Activated T-cell treated with anti-CD3 and anti-CD28 coated beads for 24 hours (primary cell): ENCODE measurements around the gene PET100.

Source experiments
- DNase-seq: peaks from one replicate; pipeline ENCODE4 v3.0.0-alpha.2; 2020; ENCODE audit warnings: low read depth

PET100 gene

DNA sequence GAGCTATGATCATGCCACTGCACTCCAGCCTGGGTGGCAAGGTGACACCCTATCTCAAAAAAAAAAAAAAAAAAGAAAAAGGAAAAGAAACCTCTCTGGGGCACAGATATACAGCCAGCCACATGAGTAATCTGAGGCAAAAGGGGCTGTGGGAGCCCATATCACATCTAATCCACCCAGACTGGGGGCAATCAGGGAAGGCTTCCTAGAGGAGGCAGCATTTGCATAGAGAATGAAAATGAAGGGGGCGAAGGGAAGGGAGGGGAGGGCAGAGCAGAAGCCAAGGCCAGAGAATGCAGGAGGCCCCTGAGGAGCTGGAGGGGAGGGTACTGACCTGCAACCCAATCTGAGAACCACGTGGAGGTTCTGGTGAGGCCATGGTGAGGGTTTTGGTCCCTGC, 20.6 kb downstream of the PET100 start:
- DNase-seq: no peak

- DNase-seq: peak; percentile 77
These were observed 22.6 kb downstream of the PET100 start for GRCh38 chr19:7652061-7652641.

DNA sequence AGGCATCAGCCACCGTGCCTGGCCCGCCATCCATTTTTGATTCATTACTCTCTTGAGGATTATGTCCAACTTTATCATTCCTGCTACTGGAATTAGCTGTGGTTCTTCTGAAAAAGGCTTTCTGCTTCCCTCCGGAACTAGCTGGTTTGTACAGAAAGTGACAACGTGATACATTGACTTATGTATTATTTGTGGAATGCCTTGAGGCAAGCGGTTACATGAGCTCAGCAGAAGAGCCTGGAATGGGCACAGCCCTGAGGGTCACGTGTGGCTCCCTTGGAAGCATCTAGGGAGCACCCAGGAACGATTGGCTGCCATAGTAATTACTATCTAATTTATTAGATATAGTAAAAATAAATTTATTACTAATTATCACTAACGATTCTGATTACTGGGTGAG, 24.8 kb downstream of the PET100 start:
- no peak for DNase-seq

DNA sequence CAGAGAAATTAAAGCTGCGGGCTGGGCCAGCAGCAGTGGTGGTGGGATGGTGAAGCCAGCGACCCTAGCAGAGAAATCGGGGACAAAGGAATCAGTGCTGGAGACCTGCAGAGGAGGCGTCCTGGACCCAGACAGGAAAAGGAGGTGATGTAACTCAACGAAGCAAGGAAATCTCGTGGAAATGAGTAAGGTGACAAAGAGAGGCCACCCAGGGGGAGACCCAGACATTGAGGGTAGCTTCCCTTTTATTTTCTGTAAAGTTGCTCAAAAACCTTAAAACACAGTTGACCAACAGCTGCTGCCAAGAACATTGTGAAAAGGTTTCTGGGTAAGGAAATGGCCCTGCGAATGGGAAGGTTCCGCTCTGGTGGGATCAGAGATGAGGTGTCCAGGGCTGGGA, 26.0 kb downstream of the PET100 start:
- no peak for DNase-seq

DNA sequence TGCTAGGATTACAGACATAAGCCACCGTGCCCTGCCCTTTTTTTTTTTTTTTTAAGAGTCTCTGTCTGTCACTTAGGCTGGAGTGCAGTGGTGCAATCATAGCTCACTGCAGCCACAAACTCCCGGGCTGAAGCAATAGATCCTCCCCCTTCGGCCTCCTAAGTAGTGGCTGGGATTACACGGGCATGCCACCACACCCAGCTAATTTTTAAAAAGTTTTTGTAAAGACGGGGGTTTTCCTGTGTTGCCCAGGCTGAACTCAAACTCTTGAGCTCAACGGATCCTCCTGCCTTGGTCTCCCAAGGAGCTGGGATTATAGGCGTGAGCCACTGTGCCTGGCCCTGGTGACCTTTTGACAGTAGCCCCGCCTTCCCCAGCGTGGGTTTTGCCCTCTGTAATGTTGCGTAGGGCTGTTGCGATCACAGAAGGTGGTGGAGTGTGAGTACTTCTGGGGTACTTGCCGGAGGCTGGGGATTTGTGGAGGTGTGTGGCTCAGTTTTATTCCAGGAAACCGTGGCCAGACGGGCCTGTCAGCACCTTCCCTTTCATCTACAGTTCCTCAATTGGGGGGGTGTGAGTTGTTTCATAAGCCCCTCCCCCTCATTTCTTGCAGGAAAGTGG, 27.6 kb downstream of the PET100 start:
- DNase-seq: no peak

DNA sequence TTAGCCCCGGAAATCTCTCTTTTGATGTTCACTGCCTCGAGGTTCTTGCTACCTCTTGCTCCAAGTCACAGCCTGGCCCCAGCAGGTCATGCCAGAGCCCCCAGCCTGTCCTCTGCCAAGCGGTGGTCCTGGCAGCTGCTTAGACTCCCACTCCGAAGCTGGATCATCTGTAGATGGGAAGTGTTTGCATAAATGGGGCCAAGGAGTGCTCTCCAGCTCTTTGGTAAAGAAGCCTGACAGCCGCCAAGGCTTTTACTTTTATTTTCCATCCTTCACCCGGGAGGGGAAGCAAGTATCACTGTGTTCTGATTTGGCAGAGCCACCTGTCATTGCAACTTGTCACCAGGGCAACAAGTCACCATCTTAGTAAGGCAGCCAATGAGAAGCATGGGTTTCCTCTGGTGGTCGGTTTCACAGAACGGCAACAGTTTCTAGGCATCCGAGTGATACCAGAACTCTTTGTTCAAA, 28.7 kb downstream of the PET100 start:
- DNase-seq: peak; percentile 32

- DNase-seq: no peak
These were observed 32.3 kb downstream of the PET100 start for GRCh38 chr19:7661744-7662538.

- DNase-seq: no peak
These were observed 33.1 kb downstream of the PET100 start for GRCh38 chr19:7662657-7663056.

- no peak for DNase-seq
These were observed 34.1 kb downstream of the PET100 start for GRCh38 chr19:7663706-7664105.

DNA sequence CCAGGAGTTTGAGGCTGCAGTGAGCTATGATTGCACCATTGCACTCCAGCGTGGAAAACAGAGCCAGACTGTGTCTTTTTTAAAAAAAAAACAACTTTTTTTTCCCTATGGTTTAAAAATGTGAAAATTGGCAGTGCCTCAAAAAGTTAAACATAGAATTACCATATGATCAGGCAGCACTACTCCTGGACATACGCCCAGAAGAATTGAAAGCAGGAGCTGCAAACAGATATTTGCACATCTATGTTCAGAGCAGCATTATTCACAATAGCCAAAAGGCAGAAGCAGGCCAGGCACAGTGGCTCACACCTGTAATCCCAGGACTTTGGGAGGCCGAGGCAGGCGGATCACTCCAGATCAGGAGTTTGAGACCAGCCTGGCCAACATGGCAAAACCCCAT, 35.5 kb downstream of the PET100 start:
- DNase-seq: no peak

- DNase-seq: no peak
These were observed 39.2 kb downstream of the PET100 start, which contains the start of gene RETN for GRCh38 chr19:7668842-7669241. Gene RETN, plus strand, starts transcription at chr19:7669049. Its CDS starts 278 bp downstream, at chr19:7669327.

DNA sequence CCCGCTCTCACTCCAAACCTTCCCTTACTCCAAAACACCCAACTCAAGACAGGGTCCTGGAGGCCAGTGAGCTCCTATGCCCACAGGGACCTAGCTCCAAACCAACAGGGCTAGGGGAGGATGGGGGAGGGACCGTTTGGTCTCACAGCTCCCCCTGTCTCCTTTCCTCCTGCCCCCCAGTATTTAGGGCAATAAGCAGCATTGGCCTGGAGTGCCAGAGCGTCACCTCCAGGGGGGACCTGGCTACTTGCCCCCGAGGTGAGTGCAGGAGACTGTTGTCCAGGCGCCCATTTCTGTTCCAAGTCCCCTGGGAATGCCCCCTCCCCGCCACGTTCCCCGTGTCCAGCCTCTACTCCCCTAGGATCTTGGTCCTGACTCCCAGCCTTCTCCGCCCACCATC, 40.0 kb downstream of the PET100 start:
- DNase-seq: no peak

DNA sequence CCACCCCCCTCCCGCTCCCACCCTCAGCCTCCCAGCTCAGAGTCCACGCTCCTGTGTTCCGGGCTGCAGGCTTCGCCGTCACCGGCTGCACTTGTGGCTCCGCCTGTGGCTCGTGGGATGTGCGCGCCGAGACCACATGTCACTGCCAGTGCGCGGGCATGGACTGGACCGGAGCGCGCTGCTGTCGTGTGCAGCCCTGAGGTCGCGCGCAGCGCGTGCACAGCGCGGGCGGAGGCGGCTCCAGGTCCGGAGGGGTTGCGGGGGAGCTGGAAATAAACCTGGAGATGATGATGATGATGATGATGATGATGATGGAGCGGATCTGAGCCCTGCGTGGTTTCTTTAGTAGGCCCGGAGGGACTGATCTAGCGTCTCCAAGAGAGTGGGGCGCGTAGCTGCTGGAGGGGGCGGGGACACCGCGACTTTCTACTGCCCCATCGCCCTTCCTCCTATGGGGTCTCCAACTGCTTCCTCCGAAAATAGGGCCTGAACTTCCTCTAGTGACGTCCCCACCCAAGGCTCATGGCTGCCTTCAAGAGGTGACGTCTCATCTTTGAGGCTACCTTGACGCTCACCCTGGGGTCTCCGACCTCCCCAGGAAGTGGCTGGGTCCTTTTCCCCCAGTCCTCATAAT, 40.7 kb downstream of the PET100 start:
- DNase-seq: no peak

GRCh38 chr19:7670790-7671189, 41.2 kb downstream of the PET100 start:
- DNase-seq: no peak

DNA sequence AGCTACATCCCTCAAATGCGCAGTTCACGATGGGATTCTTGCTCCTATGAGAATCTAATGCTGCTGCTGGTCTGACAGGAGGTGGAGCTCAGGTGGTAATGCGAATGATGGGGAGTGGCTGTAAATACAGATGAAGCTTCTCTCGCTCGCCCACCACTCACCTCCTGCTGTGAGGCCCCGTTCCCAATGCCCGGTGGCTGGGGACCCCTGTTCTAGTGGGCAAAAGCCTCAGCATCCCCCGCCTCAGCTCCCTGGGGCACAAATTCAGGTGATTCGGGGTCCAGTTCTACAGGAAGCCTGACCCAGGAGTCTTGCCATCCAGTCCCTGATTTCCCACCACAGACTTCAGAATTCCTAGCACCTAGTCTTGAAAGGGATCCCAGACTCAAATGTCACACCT, 42.9 kb downstream of the PET100 start:
- no peak for DNase-seq

GRCh38 chr19:7674010-7675005, 44.7 kb downstream of the PET100 start:
- no peak for DNase-seq

DNA sequence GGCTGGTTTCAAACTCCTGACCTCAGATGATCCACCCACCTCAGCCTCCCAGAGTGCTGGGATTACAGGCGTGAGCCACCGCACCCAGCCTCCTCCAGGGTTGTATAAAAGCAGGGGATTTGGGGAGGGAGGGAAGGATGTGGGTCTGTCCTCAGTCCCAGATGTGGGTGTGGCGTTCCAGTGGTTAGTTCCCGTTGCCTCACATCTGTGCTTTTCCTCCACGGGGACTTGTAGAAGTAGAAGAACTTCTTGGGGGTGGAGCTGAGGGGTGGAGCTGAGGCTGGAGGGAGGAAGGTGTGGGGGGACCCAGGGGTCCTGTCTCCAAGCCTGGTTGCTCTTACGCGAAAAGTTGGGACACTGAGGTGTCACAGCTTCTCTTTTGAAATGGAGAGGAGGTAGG, 46.8 kb downstream of the PET100 start:
- DNase-seq: no peak

DNA sequence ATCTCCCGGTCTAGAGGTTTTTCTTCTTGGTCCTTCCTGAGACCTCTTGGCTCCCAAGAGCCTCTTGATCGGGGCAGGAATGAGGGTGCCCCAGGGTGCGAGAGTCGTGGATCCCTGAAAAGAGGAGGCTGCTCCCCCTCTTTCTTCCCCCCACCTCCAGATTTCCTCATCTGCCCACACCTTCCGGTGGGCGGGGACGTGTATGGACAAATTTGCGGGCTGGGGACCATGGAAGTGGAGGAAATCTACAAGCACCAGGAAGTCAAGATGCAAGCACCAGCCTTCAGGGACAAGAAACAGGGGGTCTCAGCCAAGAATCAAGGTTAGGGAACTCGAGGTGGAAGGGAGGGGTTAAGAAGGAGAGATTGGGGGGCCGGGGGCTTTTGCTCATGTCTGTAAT, 47.3 kb downstream of the PET100 start, which contains the start of gene MCEMP1:
TSS of gene MCEMP1 (plus strand) at position 237 of the 400 bp plus-strand sequence. CDS start at position 268, 31 bp downstream.
- DNase-seq: no peak

GRCh38 chr19:7677669-7678311, 48.2 kb downstream of the PET100 start:
- no peak for DNase-seq

DNA sequence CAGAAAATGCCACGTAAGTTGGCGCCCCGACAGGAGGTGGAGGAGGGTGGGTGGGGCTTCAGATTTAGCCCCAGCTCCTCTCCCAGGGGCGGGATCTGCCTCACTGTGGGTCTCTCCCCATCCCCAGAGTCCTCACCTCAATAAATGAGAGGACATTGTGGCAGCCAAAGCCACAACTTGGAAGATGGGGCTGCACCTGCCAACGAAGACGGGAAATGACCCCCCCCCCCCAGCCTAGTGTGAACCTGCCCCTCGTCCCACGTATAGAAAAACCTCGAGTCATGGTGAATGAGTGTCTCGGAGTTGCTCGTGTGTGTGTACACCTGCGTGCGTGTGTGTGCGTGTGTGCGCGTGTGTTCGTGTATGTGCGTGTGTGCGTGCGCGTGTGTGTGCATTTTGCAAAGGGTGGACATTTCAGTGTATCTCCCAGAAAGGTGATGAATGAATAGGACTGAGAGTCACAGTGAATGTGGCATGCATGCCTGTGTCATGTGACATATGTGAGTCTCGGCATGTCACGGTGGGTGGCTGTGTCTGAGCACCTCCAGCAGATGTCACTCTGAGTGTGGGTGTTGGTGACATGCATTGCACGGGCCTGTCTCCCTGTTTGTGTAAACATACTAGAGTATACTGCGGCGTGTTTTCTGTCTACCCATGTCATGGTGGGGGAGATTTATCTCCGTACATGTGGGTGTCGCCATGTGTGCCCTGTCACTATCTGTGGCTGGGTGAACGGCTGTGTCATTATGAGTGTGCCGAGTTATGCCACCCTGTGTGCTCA, 49.6 kb downstream of the PET100 start:
- DNase-seq: peak; percentile 57
